Esophagus muscularis mucosa (tissue), 4 donors: ENCODE measurements around the gene RNF149. TPM values are rescaled to one million over a fixed set of nuclear protein-coding genes. Genes with fewer than 3 reads are reported as not detected.

Experiments
- DNase-seq: peaks from one replicate; pipeline ENCODE4 v3.0.0-alpha.2; 2017; ENCODE audit errors: extremely low spot score
- H3K27ac ChIP-seq, 4 donors: fragments of 200-600 bp; sonication (generic); replicated peaks in 1 of 4; 1 replicate in 3 of 4; 2 replicates in 1 of 4; pipeline ENCODE4 v1.5.1; 2016 to 2019; ENCODE audit warnings: mild to moderate bottlenecking in 1 of 4
- H3K27me3 ChIP-seq, 4 donors: fragments of 200-600 bp; sonication (generic); one replicate each; pipeline versions ENCODE4 v1.5.1 to v1.6.0; 2016 to 2019
- H3K36me3 ChIP-seq, 4 donors: fragments of 200-600 bp; sonication (generic); one replicate each; pipeline ENCODE4 v1.5.1; 2016 to 2019
- H3K4me1 ChIP-seq, 4 donors: fragments of 200-600 bp; sonication (generic); one replicate each; pipeline ENCODE4 v1.5.1; 2016 to 2019
- H3K4me3 ChIP-seq, 4 donors: fragments of 200-600 bp; sonication (generic); 1 replicate in 2 of 4; 2 replicates in 2 of 4; pipeline ENCODE4 v1.5.1; 2016 to 2019; ENCODE audit warnings: mild to moderate bottlenecking in 4 of 4, moderate library complexity in 1 of 4
- H3K9me3 ChIP-seq, 4 donors: fragments of 200-600 bp; sonication (generic); 1 replicate in 3 of 4; 2 replicates in 1 of 4; pipeline ENCODE4 v1.5.1; 2016 to 2019
- CTCF ChIP-seq, 3 experiments: fragments of 200-600 bp in 2 of 3; fragments of 450-650 bp in 1 of 3; sonication (generic) in 2 of 3; IDR thresholded peaks; one replicate each; pipeline ENCODE4 v1.5.1; 2017 to 2019; ENCODE audit warnings: antibody characterized with exemption in 3 of 3, mild to moderate bottlenecking in 2 of 3, moderate library complexity in 1 of 3
- EP300 ChIP-seq: sonication (generic); formaldehyde crosslinking; IDR thresholded peaks from one replicate; pipeline ENCODE4 v1.6.1; 2017; ENCODE audit warnings: antibody characterized with exemption
- POLR2A ChIP-seq: fragments of 450-650 bp; IDR thresholded peaks from one replicate; pipeline ENCODE4 v1.6.1; 2017; ENCODE audit warnings: antibody characterized with exemption, moderate library complexity, mild to moderate bottlenecking, low read depth
- POLR2AphosphoS5 ChIP-seq, 2 donors: sonication (generic); formaldehyde crosslinking; IDR thresholded peaks; one replicate each; pipeline ENCODE4 v1.6.1; 2017; ENCODE audit warnings: antibody characterized with exemption in 2 of 2
- WGBS: methylation state at CpG from one replicate; pipeline ENCODE4 v1.1.5; 2018; 5-methylcytosine and 5-hydroxymethylcytosine counted together
- intact Hi-C: fragments of 100-400 bp; cut with DNase I; formaldehyde crosslinking; loops from one replicate; pipeline ENCODE4 v1.15.1; 2023
- total RNA-seq, 4 donors: library from RNA; depleted of rRNA; stranded (reverse); fragments of >200 nt; gene quantifications; one replicate each; pipeline versions ENCODE4 v1.1.0 to v1.2.1, GENCODE V29; 2016

RNF149 gene
- total RNA-seq, 4 donors from 2014 or later: 29.5 to 66.6 (median 40.0) TPM

GRCh38 chr2:101307950-101308431, 510 bp downstream of the RNF149 start:
- peak overlapping the region; percentile 82 to 96 (median 92) for H3K4me3 ChIP-seq
- intact Hi-C loops: loop anchor here (5.0 kb wide), 1 partner anchor 56 kb away; the partner anchor contains the start of gene CNOT11
- no peaks in the 10 kb centered on the region for H3K27me3 ChIP-seq
- H3K36me3 ChIP-seq: no peaks in the 10 kb centered on the region
- peak overlapping the region; percentile 88 to 91 (median 90) for H3K27ac ChIP-seq
- H3K4me1 ChIP-seq: peaks cover 19 to 46% (median 46%) of the 10 kb centered on the region in 4 donors
- TF ChIP-seq CTCF (IDR thresholded peaks at IDR 0.05) (no peak), POLR2AphosphoS5 (IDR thresholded peaks at IDR 0.05) (no peak), EP300 (no peak), POLR2A (no peak)
- WGBS: 0% methylated on average over 15 of the region's 57 CpGs
- DNase-seq: peak; percentile 81
- H3K9me3 ChIP-seq: no peaks in the 10 kb centered on the region

GRCh38 chr2:101307503-101307902, 998 bp downstream of the RNF149 start:
- WGBS: 45% methylated on average over 9 of the region's 9 CpGs
- intact Hi-C loops: loop anchor here (5.0 kb wide), 1 partner anchor 55 kb away; the partner anchor contains the start of gene CNOT11
- H3K9me3 ChIP-seq: no peaks in the 10 kb centered on the region
- no peak for DNase-seq
- peaks cover 0 to 1% (median 0%) of the 10 kb centered on the region in 4 donors for H3K36me3 ChIP-seq
- H3K4me1 ChIP-seq: peaks cover 19 to 49% (median 47%) of the 10 kb centered on the region in 4 donors
- no peak for TF ChIP-seq EP300
- TF ChIP-seq POLR2AphosphoS5 (IDR thresholded peaks at IDR 0.05): no peak
- TF ChIP-seq CTCF (IDR thresholded peaks at IDR 0.05): no peak
- TF ChIP-seq POLR2A: no peak
- no peaks in the 10 kb centered on the region for H3K27me3 ChIP-seq
- H3K4me3 ChIP-seq: peak overlapping the region; percentile 82 to 96 (median 92)
- peak overlapping the region; percentile 88 to 91 (median 90) for H3K27ac ChIP-seq

DNA sequence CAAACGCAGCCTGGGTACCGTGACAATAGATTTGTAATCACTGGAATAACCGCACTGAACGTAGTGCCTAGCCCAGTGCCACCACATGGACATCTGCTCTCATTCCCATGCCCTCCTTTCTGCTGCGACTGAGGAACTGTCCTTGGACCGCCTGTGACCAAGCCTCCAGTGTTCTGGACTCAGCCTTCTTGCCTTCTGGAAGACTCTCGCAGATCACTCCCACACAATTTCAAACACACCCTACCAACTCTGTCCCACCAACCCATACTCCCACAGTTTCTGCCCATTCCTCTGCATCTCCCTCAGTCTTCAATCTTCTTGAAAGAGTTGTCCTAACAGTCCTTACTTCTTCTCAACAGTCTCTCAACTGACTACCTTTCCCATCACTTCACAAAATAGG, 2.1 kb downstream of the RNF149 start:
- Histone ChIP-seq H3K4me3 (peak overlapping the region; percentile 82 to 96 (median 92)), H3K9me3 (no peaks in the 10 kb centered on the region), H3K36me3 (peaks cover 0 to 3% (median 0%) of the 10 kb centered on the region in 4 donors), H3K4me1 (peaks cover 19 to 60% (median 58%) of the 10 kb centered on the region in 4 donors), H3K27ac (peak overlapping the region; percentile 88 to 91 (median 90)), H3K27me3 (no peaks in the 10 kb centered on the region)
- TF ChIP-seq CTCF (IDR thresholded peaks at IDR 0.05): no peak
- no peak for TF ChIP-seq EP300
- no peak for TF ChIP-seq POLR2AphosphoS5 (IDR thresholded peaks at IDR 0.05)
- TF ChIP-seq POLR2A: no peak
- no peak for DNase-seq
- 55% methylated on average over 7 of the region's 7 CpGs for WGBS
- intact Hi-C loops: loop anchor here (5.0 kb wide), 1 partner anchor 54 kb away; the partner anchor contains the start of gene CNOT11

DNA sequence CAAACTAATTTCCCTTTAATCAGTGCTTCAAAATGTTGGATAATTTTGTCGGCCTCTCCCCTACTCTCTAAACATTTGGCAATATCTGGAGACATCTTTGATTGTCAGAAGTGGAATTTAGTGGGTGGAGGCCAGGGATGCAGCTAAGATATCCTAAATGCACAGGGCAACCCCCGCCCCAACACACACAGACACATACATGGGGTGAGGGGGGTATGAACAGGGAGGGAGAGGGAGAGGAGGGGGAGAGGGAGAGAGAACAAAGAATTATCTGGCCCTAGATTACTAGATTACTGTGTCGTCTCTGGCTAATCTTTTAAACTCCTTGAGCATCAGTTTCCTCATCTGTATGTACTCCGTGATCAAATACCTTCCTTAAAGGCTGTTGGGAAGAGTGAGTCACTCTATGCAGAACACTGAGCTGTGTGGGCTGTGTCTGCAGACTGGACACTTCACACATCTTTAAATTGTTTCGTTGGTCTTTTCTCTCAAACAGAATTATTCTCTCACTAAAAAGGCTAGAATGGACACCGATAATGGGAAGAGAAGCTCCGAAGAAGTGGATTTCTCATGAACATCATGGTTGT, 2.9 kb downstream of the RNF149 start:
- no peaks in the 10 kb centered on the region for H3K27me3 ChIP-seq
- peak; percentile 75 for DNase-seq
- H3K4me3 ChIP-seq: peak overlapping the region; percentile 82 to 96 (median 92)
- 54% methylated on average over 7 of the region's 7 CpGs for WGBS
- H3K9me3 ChIP-seq: no peaks in the 10 kb centered on the region
- H3K4me1 ChIP-seq: peaks cover 22 to 68% (median 66%) of the 10 kb centered on the region in 4 donors
- intact Hi-C loops: loop anchor here (5.0 kb wide), 1 partner anchor 53 kb away; the partner anchor contains the start of gene CNOT11
- TF ChIP-seq EP300: no peak
- TF ChIP-seq POLR2A: no peak
- TF ChIP-seq POLR2AphosphoS5 (IDR thresholded peaks at IDR 0.05): no peak
- TF ChIP-seq CTCF (IDR thresholded peaks at IDR 0.05): no peak
- peaks cover 0 to 3% (median 0%) of the 10 kb centered on the region in 4 donors for H3K36me3 ChIP-seq
- H3K27ac ChIP-seq: peak overlapping the region in 3 of 4 donors; percentile 10 to 91 (median 90)
